Transverse colon (tissue), 4 donors: ENCODE data around the gene NAALADL2.

Experiments used
- POLR2AphosphoS5 ChIP-seq, 3 donors: sonication (generic); formaldehyde crosslinking; IDR thresholded peaks; one replicate each; pipeline ENCODE4 v1.6.1; 2016; ENCODE audit warnings: antibody characterized with exemption in 3 of 3
- TF ChIP-seq, protein P1 (sequence below), 5 experiments: fragments of 200-600 bp in 3 of 5; fragments of 450-650 bp in 2 of 5; sonication (generic) in 3 of 5; IDR thresholded peaks; 1 replicate in 2 of 5; 2 replicates in 3 of 5; pipeline ENCODE4 v1.5.1; 2016 to 2017; ENCODE audit warnings: antibody characterized with exemption in 5 of 5, inconsistent platforms in 3 of 5, mild to moderate bottlenecking in 2 of 5, moderate library complexity in 1 of 5

DNA sequence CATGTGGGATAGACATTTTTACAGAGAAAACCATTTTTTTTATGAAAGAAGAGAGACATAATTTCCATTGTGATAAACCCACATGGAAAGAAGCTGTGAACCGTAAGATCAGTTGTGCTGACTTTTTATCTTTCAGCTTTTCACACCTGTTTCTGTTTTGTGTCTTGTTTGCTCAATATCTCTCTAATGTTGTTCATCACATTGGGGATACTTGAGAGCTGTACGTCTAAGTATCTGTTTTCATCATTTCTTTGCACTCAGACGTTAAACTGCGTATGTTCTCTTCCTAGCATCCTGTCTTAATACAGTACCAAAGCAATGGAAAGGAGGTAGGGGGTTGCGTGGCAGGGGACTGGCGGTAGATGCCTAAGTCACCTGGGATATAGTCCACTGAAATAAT, 449.0 kb downstream of the NAALADL2 start:
- TF ChIP-seq, protein P1, sequence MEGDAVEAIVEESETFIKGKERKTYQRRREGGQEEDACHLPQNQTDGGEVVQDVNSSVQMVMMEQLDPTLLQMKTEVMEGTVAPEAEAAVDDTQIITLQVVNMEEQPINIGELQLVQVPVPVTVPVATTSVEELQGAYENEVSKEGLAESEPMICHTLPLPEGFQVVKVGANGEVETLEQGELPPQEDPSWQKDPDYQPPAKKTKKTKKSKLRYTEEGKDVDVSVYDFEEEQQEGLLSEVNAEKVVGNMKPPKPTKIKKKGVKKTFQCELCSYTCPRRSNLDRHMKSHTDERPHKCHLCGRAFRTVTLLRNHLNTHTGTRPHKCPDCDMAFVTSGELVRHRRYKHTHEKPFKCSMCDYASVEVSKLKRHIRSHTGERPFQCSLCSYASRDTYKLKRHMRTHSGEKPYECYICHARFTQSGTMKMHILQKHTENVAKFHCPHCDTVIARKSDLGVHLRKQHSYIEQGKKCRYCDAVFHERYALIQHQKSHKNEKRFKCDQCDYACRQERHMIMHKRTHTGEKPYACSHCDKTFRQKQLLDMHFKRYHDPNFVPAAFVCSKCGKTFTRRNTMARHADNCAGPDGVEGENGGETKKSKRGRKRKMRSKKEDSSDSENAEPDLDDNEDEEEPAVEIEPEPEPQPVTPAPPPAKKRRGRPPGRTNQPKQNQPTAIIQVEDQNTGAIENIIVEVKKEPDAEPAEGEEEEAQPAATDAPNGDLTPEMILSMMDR (IDR thresholded peaks at IDR 0.05) = no peak
- no peak for TF ChIP-seq POLR2AphosphoS5 (IDR thresholded peaks at IDR 0.05)
